C4-2B (cell line): ENCODE measurements around the gene MED16.

ENCODE experiments used
- CTCF ChIP-seq: fragments of 450-650 bp; conservative IDR thresholded peaks from 2 replicates; pipeline ENCODE4 v1.5.1; 2017; ENCODE audit warnings: mild to moderate bottlenecking
- ZFX ChIP-seq: fragments of 450-650 bp; IDR thresholded peaks from 2 replicates; pipeline ENCODE4 v1.6.1; 2017

DNA sequence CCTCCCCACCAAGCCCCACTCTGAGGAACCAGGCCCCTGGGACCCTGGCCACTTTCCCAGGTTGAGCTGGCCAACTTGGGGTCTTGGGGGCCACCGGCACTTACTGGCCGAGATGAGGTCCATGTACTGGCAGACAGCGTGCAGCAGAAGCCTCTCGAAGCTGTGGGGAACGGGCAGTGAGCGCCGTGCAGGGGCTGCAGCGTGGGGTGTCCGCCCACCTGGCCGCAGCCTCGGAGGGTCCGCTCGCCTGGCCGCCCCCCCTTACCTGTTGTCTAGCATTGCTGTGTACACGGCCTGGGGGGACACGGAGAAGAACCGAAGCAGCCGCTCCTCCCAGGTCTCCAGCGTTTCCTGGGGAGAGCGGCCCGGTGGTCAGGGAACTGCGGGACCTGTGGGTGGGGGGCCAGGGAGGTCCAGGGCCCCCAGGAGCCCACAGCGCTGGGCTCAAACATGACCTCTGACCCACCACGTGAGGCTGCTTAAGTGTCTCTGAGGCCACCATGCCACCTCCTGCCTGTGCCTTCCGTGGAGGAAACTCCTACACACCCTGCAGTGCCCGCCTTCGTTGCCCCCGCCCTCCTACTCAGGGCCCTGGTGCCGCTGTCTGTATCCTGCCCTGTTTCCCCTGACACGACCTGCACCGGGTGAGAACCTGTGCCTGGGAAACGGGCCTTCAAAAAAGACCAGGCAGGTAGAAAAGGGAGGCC, 6.5 kb upstream of the MED16 start:
- TF ChIP-seq CTCF (no peak), ZFX (no peak)
